Keratinocyte (primary cell): ENCODE measurements around the gene PRKCH. TPM values are rescaled to one million over a fixed set of nuclear protein-coding genes. Genes with fewer than 3 reads are reported as not detected.

Source experiments
- DNase-seq: peaks from one replicate; pipeline ENCODE4 v3.0.0-alpha.2; 2011; ENCODE audit warnings: low read depth, missing footprints, low spot score
- FAIRE-seq: peaks from 2 replicates; lab custom pipeline; 2011; peaks lifted over from hg19 to GRCh38; lab: Jason Lieb, UNC
- H2AFZ ChIP-seq: 2 replicates; pipeline ENCODE4 v1.6.0; 2012; ENCODE audit warnings: low read length, control low read depth, inconsistent platforms; ENCODE audit not compliant: control insufficient read depth
- H3K27ac ChIP-seq: 2 replicates; pipeline ENCODE4 v1.5.1; 2011; ENCODE audit warnings: low read length; ENCODE audit not compliant: control insufficient read depth, insufficient read depth
- H3K27me3 ChIP-seq: 3 replicates; pipeline ENCODE4 v1.6.0; 2011; ENCODE audit warnings: low read length; ENCODE audit not compliant: control insufficient read depth, insufficient read depth; ENCODE audit errors: extremely low read depth
- H3K36me3 ChIP-seq, 2 experiments: 2 replicates in 1 of 2; 3 replicates in 1 of 2; pipeline ENCODE4 v1.5.1; 2011; ENCODE audit warnings: low read length in 2 of 2, mild to moderate bottlenecking in 1 of 2; ENCODE audit not compliant: control insufficient read depth in 2 of 2, insufficient read depth in 2 of 2; ENCODE audit errors: extremely low read depth in 1 of 2
- H3K4me1 ChIP-seq: 3 replicates; pipeline ENCODE4 v1.5.1; 2011; ENCODE audit warnings: low read length; ENCODE audit not compliant: control insufficient read depth, insufficient read depth; ENCODE audit errors: extremely low read depth
- H3K4me2 ChIP-seq: 3 replicates; pipeline ENCODE4 v1.6.0; 2011; ENCODE audit warnings: low read depth, low read length; ENCODE audit not compliant: control insufficient read depth, insufficient read depth; ENCODE audit errors: extremely low read depth
- H3K4me3 ChIP-seq, 3 experiments: fragments of 200-600 bp in 1 of 3; sonication (generic) in 1 of 3; 2 replicates in 2 of 3; 3 replicates in 1 of 3; pipeline ENCODE4 v1.5.1; 2011 to 2016; ENCODE audit warnings: low read length in 3 of 3, mild to moderate bottlenecking in 3 of 3, control low read depth in 2 of 3, inconsistent platforms in 1 of 3, low read depth in 1 of 3, mixed read lengths in 1 of 3, mixed run types in 1 of 3, moderate library complexity in 1 of 3; ENCODE audit not compliant: control insufficient read depth in 2 of 3, insufficient read depth in 2 of 3; ENCODE audit errors: extremely low read depth in 1 of 3
- H3K79me2 ChIP-seq: 2 replicates; pipeline ENCODE4 v1.6.0; 2012; ENCODE audit warnings: low read length; ENCODE audit not compliant: control insufficient read depth, insufficient read depth
- H3K9ac ChIP-seq: 3 replicates; pipeline ENCODE4 v1.6.0; 2011; ENCODE audit warnings: low read length; ENCODE audit not compliant: control insufficient read depth, insufficient read depth; ENCODE audit errors: extremely low read depth
- H3K9me1 ChIP-seq: 3 replicates; pipeline ENCODE4 v1.6.0; 2011; ENCODE audit warnings: low read length; ENCODE audit not compliant: control insufficient read depth, insufficient read depth; ENCODE audit errors: extremely low read depth
- H3K9me3 ChIP-seq: 2 replicates; pipeline ENCODE4 v1.5.1; 2012; ENCODE audit warnings: low read depth, low read length; ENCODE audit not compliant: control insufficient read depth
- H4K20me1 ChIP-seq: 3 replicates; pipeline ENCODE4 v1.6.0; 2011; ENCODE audit warnings: low read length; ENCODE audit not compliant: control insufficient read depth, insufficient read depth; ENCODE audit errors: extremely low read depth
- EZH2 ChIP-seq: IDR thresholded peaks from one replicate; pipeline ENCODE4 v1.6.1; 2012; ENCODE audit warnings: inconsistent platforms, mild to moderate bottlenecking, low read length, moderate library complexity
- dilution Hi-C: fragments of 300-500 bp; cut with MboI; formaldehyde crosslinking; loops from one replicate; pipeline ENCODE4 v1.7.0; 2020; ENCODE audit warnings: low sequenced_read_pairs; ENCODE audit not compliant: extremely low pct_ligation_motif_present
- polyA plus RNA-seq, 5 experiments: library from polyadenylated mRNA; depleted of rRNA in 3 of 5; stranded (reverse) in 3 of 5; stranded (forward) in 1 of 5; unstranded in 1 of 5; fragments of >200 nt; gene quantifications; 1 replicate in 1 of 5; 2 replicates in 3 of 5; 3 replicates in 1 of 5; pipeline versions ENCODE4 v1.2.1 to v1.2.3, GENCODE V29; 2011 to 2012; ENCODE audit warnings: missing spikeins in 2 of 5, low read depth in 1 of 5, low replicate concordance in 1 of 5
- TF ChIP-seq, protein P1 (sequence below), 3 experiments: IDR thresholded peaks in 1 of 3; conservative IDR thresholded peaks in 1 of 3; optimal IDR thresholded peaks in 1 of 3; 2 replicates in 2 of 3; 3 replicates in 1 of 3; pipeline versions ENCODE3 to v1.5.1; 2011; ENCODE audit warnings: low read length in 3 of 3, mild to moderate bottlenecking in 3 of 3, moderate library complexity in 2 of 3, control low read depth in 1 of 3, inconsistent platforms in 1 of 3; ENCODE audit not compliant: insufficient read depth in 2 of 3; ENCODE audit errors: extremely low read depth in 1 of 3

Gene PRKCH
- polyA plus RNA-seq, 1 donor (not counting 4 experiments of a cell fraction or from before 2014, with no cell fraction given): 13.7 TPM

GRCh38 chr14:61523751-61524150 is 202.4 kb downstream of the PRKCH start:
- H3K27ac ChIP-seq: peak overlapping the region; percentile 48
- H2AFZ ChIP-seq: no peak overlapping the region
- DNase-seq: no peak
- TF ChIP-seq, protein P1, sequence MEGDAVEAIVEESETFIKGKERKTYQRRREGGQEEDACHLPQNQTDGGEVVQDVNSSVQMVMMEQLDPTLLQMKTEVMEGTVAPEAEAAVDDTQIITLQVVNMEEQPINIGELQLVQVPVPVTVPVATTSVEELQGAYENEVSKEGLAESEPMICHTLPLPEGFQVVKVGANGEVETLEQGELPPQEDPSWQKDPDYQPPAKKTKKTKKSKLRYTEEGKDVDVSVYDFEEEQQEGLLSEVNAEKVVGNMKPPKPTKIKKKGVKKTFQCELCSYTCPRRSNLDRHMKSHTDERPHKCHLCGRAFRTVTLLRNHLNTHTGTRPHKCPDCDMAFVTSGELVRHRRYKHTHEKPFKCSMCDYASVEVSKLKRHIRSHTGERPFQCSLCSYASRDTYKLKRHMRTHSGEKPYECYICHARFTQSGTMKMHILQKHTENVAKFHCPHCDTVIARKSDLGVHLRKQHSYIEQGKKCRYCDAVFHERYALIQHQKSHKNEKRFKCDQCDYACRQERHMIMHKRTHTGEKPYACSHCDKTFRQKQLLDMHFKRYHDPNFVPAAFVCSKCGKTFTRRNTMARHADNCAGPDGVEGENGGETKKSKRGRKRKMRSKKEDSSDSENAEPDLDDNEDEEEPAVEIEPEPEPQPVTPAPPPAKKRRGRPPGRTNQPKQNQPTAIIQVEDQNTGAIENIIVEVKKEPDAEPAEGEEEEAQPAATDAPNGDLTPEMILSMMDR (optimal IDR thresholded peaks at IDR 0.05 in 1 of 3, IDR thresholded peaks at IDR 0.05 in 1 of 3, conservative IDR thresholded peaks at IDR 0.05 in 1 of 3; ENCODE audit: extremely low read depth in 1 of 3, insufficient read depth in 2 of 3, low read length in 3 of 3): no peak
- dilution Hi-C loops: no loop called here
- H3K27me3 ChIP-seq: no peaks in the 10 kb centered on the region
- peak overlapping the region in 2 of 3 experiments; percentile 19 to 37 for H3K4me3 ChIP-seq
- H3K79me2 ChIP-seq: no peaks in the 10 kb centered on the region
- no peaks in the 10 kb centered on the region for H3K36me3 ChIP-seq
- no peak overlapping the region for H3K9ac ChIP-seq
- H3K4me1 ChIP-seq: peaks cover 39% of the 10 kb centered on the region
- peak overlapping the region; percentile 79 for H3K4me2 ChIP-seq
- no peaks in the 10 kb centered on the region for H3K9me1 ChIP-seq
- H4K20me1 ChIP-seq: no peaks in the 10 kb centered on the region
- H3K9me3 ChIP-seq: no peaks in the 10 kb centered on the region
- no peak for FAIRE-seq

DNA sequence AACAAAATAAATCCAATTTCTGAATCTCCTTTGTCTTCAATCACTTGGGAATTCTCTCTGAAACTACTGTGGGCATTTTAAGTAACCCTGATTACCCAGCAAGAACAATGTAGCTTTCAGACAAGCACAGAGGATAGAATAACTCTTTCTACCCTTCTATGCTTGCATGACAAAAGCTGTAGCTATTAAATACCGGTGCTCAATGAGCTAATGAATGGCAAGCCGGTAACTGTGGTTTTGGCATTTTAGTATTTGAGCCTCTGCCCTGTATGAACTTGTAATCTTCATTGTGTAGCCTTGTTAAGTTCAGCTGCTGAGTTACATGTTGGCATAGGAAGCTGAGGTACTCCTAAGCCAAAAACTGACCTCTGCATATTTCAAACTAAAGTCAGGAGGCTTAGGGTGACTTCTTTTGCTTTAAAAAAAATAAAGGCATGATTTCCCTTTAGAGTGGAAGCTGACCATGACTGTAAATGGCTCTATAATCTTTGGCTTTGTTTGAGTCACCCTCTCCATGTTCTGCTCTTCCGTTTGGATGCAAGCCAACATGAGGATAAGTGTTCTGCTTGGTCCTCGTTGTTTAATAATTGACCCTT is 202.9 kb downstream of the PRKCH start:
- H3K27ac ChIP-seq: peak overlapping the region; percentile 48
- peak overlapping the region in 2 of 3 experiments; percentile 19 to 37 for H3K4me3 ChIP-seq
- H3K9ac ChIP-seq: no peak overlapping the region
- dilution Hi-C loops: no loop called here
- TF ChIP-seq EZH2: no peak
- TF ChIP-seq, protein P1 (optimal IDR thresholded peaks at IDR 0.05 in 1 of 3, IDR thresholded peaks at IDR 0.05 in 1 of 3, conservative IDR thresholded peaks at IDR 0.05 in 1 of 3; ENCODE audit: extremely low read depth in 1 of 3, insufficient read depth in 2 of 3, low read length in 3 of 3): no peak
- H2AFZ ChIP-seq: no peak overlapping the region
- H3K4me2 ChIP-seq: peak overlapping the region; percentile 79
- peaks cover 39% of the 10 kb centered on the region for H3K4me1 ChIP-seq
- DNase-seq (no peak), FAIRE-seq (peak; percentile 80)
- H3K79me2 ChIP-seq: no peaks in the 10 kb centered on the region
- no peaks in the 10 kb centered on the region for H3K27me3 ChIP-seq
- H3K9me1 ChIP-seq: no peaks in the 10 kb centered on the region
- H3K9me3 ChIP-seq: no peaks in the 10 kb centered on the region
- peaks cover 0 to 2% of the 10 kb centered on the region in 2 experiments for H3K36me3 ChIP-seq
- no peaks in the 10 kb centered on the region for H4K20me1 ChIP-seq
